SH-SY5Y (cell line): ENCODE data around the gene GPR87.

ENCODE experiments used
- GATA2 ChIP-seq: IDR thresholded peaks from 2 replicates; pipeline ENCODE4 v1.6.1; 2011; ENCODE audit warnings: mild to moderate bottlenecking, low read depth, low read length
- GATA3 ChIP-seq: IDR thresholded peaks from 2 replicates; pipeline ENCODE4 v1.6.1; 2011; ENCODE audit warnings: low read depth, mild to moderate bottlenecking, low read length, moderate library complexity

Gene GPR87

DNA sequence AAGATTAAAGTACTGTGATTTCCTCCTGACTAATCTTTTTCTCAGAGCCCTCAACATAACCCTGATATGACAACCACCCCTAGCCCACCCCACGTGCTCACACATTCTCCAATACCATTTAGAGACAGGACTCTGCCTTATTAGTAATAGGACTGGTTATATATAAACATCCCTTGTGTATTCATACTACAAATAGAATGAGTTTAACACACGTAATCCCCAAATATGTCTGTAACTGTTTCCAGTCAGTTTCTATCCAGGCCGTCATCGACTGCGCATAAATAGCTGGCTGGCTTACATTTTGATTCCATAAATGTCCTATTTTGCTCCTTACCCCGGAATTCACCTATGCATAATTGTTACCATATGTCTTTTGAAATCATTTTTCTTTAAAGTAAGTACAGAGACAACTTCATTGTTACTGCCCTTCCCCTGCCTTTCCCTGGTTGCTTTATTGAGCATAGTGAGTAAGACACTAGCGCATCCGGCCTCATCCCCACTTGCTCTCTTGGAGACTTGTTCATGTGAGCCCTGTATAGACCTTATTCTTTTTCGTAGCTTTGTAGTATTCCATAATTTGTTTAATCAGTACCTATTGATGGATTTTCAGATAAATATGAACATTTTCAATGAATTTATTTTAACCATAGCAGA lies 34.8 kb downstream of the GPR87 start:
- TF ChIP-seq GATA3 (no peak), GATA2 (no peak)

DNA sequence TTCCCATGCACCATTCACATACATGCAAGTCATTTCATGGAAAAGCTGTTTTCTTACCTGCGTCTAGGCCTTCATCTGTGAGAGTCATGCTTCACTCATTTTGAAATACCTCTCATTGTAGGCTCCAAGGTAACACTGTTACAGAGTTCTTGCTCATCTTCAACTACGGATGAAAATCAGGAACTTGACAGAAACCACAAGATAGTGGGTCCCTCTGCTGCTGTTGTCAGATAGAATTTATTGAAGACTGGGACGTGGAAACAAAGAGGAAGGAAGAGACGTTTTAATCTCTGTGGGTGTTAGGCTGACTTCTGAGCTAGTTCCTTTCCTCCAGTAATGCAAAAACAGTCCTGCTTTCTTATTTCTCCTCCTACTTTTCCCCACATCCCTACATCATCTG lies 38.4 kb downstream of the GPR87 start, which contains the start of gene P2RY14:
Gene P2RY14, minus strand, starts transcription at position 313 of the 400 bp plus-strand sequence. CDS start 64,226 bp downstream, outside the sequence.
- no peak for TF ChIP-seq GATA3
- TF ChIP-seq GATA2: no peak

DNA sequence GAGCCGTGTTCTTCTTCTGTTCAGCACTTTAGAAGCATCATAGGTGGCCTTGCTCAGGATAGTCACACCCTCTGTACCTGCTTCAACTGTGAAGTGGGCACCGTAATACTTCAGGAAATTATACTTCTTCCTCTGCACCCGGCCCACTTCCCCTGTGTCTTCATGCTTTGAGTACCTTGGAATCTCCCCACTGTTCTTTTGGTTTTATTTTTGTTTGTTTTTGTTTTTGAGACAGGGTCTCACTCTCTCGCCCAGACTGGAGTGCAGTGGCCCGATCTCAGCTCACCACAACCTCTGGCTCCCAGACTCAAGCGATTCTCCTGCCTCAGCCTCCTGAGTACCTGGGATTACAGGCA lies 40.0 kb downstream of the GPR87 start:
- TF ChIP-seq GATA2 (no peak), GATA3 (no peak)

DNA sequence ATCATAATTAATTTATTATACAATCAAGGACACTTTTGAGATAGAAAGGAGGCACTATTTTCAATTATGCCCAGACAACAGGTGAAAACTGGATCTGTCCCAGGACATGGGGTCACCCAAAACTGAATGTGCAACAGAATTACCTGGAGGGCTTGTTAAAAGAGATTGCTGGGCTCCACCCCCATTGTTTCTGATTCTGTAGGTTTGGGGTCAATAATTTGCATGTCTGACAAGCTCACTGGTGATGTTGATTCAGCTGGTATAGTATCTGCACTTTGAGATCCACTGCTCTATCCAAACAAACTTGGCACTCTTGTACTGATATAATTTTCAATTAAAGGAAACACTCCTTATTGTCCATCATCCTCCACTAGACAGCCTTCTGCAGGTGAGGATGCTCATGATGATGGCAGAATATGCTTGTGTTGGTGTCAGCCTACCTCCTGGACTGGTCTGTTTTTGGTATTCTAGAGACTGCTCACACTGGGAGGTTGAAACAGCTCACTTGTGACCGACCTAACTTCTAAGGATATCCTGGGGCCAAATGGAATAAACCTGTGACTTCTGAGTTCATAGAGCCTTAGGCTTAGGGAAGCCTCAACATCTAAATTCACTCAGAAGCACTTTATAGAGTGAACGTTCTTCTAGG lies 40.5 kb downstream of the GPR87 start:
- TF ChIP-seq GATA3 (no peak), GATA2 (no peak)

DNA sequence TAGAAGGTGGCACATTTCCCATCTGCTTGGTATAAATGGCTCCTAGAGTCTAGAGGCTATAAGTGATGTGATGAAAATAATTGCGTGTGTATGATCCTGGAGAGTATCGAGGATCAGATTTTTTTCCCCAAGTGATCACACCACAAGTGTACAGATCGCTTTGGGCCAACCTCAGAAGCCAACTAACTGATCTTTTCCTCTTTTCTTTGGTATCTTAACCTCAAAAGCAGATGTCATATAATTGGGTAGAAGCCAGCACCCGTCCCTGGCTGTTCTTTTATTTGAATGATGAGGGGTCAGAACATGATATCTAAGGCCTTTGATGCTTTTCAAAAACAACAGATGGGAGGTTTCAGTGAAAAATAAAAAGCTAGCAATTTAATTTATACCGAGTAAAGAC lies 41.5 kb downstream of the GPR87 start:
- TF ChIP-seq GATA2 (no peak), GATA3 (no peak)

DNA sequence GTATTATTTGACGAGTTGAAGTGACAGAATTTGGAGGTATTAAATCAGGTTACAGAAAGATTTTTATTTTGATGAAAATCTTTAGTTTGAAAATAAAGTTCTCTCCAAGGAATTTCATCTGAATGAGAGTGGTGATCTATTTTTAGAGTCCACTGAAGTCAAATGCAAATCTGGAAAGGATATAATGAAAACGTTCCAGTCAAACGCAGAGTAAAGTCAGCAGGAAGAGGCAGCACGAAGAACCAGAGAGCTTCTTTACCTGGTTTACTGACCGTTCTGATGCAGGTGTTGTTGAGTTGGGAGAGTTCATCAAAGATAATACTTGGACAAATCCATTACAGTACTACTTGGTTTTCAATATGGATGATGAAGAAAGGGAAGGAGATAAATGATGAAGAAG lies 47.0 kb downstream of the GPR87 start:
- no peak for TF ChIP-seq GATA3

DNA sequence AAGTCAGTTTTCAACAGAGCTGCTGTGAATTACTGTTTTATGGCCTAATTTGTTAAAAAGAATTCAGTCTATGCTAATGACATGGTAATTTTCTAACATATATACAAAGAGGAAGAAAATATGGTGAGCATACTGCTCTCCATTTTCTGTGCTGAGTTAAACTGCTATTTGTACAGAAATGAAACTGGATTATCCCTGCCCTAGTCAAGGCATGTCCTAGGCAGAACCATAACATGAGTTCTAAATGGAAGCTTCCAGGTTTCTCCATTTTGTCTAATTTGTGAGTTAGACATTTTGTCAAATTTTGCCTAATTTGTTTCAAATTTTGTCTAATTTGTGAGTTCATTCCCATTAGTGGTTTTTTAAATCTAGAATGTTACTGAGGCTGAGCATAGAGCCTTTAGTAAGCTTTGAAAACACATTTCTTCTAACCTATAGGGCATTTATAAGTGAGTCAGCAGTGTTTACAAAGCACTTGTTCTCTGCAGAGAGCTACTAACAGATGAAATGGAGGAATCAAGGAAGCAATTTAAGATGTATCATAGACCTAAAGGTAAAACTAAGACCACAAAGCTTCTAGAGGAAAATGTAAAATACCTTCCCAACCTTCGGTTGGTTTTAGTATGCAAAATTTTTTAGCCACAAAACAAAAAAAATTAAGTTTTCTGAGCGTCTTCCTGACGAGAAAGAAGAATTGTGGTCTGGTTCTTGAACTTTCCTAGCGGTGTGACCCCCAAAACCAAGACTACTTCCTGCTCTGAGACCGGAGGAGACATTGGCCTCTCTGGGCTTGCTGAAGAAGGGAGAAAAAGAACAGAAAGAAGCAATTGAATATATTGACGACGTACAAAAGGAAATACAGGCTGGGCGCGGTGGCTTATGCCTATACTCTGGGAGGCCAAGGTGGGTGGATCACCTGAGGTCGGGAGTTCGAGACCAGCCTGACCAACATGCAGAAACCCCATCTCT lies 48.1 kb downstream of the GPR87 start:
- TF ChIP-seq GATA3: no peak
- no peak for TF ChIP-seq GATA2

DNA sequence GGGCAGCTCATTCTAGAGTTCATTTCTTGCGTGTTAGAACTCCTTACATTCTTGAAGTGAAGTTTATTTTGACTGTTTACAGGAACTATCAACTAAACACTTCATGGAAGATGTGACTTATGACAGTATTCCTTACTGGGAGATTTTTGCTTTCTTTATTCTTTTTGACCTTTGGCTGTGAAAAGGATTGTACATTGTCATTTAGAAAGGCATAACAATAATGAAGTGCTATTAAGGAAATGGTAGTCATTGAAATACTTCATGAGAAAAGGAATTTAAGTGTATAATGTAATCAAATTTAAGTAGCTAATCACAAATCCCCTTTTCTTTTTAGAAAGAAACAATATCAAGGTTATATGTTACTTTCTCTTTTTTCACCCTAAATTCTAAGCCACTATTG lies 49.6 kb downstream of the GPR87 start:
- TF ChIP-seq GATA3 (no peak), GATA2 (no peak)

DNA sequence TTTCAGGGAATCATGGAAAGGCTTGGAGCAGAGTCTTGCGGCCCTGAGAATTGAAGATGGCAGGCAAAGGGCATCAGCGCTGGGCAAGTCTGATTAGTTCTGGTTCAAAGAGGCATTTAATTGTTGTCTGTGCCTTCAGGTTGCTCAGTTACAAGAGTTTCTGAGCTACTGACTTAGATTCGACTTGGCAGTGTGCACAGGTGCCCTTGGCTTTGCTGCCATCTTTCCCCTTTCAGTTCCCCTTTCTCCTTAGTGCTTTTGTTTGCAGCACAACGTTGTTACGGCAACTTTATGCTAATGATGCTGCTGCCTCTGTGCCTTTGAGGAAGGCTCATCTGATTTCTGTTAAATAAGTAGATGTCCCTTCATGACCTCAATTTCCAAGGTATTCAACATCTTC lies 50.8 kb downstream of the GPR87 start:
- TF ChIP-seq GATA3 (no peak), GATA2 (no peak)

DNA sequence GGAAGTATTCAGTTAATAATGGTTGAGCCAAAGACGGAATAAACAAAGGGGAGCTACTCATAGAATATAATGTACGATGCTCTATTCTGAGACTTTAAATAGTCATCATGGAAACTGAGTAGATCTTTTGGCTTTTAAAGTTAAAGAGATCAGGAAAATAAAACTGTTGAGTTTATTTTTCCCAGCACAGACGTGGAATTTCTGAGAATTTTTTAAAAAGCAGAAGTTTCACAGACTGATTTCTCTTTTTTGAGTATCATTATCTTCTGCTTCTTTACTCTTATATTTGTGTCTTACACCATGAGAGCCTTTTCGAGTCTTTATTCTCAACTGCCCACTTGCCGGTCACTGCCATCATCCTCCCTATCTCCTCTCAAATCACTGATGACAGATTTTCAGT lies 51.5 kb downstream of the GPR87 start:
- TF ChIP-seq GATA3: no peak
- TF ChIP-seq GATA2: no peak

DNA sequence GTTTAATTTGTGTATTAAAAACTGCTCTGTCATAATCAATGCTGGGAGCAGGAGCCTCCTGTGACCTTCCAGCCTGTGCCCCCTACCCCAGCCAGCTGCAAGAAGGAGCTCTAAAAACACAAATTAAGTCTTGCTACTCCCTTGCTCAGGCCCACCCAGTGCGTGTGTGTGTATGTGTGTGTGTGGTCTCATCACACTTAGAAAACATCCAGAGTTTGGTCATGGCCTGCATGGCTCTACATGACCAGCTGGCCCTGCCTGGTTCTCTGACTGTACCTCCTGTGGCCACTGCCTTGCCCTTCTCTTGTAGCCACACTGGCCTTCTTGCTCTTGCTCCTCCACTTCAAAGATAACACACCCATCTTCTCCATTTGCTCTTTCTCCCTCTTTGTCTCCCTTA lies 52.0 kb downstream of the GPR87 start:
- TF ChIP-seq GATA3: no peak
- TF ChIP-seq GATA2: no peak

DNA sequence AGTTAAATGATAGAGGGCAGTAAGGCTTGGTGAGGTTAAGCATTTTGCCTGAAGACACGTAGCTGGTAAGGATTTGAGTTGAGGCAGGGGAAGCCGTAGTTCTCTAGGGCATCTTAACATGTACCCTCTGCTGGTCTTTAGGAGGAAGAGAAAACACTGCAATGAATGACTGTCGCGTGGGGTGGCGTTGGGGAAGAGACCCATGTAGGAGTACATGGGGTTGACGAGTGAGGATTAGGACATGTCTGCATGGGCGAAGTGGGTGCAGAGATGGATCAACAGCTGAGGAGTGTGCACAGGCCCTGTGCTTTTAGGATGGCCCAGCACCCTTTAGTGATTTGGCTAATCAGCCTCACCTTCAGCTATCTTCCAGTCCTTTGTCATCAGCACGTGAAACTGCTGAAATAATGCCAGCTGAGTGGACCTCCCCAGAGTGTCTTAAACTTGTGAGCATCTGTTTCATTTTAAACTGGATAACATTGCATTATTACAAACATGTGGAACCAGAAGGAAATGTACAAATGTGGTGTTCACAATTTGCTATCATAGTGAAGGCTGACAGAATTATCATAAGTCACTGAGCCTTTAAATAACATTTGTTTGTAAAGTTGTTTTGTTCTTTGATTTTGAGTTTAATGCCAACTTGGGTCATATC lies 53.6 kb downstream of the GPR87 start:
- no peak for TF ChIP-seq GATA3
- TF ChIP-seq GATA2: no peak

DNA sequence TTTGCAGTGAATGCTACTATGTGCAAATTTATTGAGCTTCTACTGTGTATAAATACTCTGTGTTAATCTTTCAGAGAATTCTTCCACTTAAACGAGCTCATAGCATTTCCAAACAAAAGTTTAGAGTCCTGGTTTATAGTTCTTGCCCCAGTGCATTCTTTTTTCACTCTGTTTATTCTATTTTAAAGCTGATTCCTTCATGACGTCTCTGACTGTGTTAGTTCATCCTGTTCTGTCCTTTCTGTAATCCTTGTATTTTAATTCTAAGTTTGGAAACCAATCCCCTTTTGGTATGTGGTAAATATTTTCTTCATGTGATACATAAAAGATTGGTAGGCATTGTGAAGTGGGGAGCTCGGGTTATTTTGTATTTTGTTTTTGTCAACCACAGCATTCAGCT lies 57.0 kb downstream of the GPR87 start:
- TF ChIP-seq GATA2 (no peak), GATA3 (no peak)

DNA sequence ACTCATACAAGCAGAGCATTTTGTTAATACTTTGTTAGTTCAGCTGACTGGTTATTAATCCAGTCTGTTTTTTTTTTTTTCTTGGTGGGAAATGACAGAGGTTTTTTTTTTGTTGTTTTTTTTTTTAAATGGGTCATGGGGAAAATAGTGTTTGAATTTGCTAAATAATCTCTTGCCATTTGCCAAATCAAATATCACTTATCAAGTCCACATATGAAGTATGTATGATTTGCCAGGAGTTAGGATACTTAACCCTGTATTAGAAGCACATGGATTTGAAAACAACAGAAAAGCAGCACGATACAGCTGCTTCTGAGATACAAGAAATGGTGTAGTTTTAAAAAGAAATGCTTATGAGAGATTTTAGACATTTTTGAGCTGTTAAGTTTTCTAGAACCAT lies 59.9 kb downstream of the GPR87 start:
- TF ChIP-seq GATA3: no peak
- no peak for TF ChIP-seq GATA2
